ENCODE data around the gene MCUR1.

The MCUR1 gene

DNA sequence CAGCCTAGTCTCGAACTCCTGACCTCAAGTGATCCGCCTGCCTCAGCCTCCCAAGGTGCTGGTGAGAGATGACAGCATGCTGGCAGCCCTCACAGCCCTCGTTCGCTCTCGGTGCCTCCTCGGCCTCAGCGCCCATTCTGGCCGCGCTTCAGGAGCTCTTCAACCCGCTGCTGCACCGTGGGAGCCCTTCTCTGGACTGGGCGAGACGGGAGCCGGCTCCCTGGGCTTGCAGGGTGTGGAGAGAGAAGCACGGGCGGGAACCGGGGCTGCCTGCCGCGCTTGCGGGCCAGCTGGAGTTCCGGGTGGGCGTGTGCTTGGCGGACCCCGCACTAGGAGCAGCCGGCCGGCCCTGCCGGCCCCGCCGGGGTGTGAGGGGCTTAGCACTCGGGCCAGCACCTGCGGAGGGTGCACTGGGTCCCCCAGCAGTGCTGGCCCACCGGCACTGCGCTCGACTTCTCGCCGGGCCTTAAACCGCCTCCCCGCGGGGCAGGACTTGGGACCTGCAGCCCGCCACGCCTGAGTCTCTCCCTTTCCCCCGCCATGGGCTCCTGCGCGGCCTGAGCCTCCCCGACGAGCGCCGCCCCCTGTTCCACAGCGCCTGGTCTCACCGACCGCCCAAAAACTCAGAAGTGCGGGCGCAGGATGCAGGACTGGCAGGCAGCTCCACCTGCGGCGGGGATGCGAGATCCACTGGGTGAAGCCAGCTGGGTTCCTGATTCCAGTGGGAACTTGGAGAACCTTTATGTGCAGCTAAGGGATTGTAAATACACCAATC, 71.2 kb downstream of the MCUR1 start:
- DNase-seq (ENCODE audit: low read depth in 2 of 3, low spot score in 1 of 3), result no peak

DNA sequence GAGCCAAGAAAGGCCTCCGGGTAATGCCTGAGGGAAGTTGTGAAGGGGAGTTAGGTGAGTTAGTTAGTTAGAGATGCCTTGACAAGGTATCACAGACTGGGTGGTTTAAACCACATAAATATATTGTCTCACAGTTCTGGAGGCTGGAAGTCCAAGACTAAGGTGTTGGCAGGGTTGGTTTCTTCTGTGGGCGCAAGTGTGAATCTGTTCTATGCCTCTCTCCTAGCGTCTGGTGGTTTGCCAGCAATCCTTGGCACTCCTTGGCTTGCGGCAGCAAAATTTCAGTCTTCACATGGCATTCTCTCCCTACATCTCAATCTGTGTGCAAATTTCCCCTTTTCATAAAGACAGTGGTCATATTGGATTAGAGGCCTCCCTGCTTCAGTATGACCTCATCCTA, 73.0 kb downstream of the MCUR1 start:
- DNase-seq (ENCODE audit: low read depth in 2 of 3, low spot score in 1 of 3), result no peak
